ENCODE results near the gene SLC5A5.

DNA sequence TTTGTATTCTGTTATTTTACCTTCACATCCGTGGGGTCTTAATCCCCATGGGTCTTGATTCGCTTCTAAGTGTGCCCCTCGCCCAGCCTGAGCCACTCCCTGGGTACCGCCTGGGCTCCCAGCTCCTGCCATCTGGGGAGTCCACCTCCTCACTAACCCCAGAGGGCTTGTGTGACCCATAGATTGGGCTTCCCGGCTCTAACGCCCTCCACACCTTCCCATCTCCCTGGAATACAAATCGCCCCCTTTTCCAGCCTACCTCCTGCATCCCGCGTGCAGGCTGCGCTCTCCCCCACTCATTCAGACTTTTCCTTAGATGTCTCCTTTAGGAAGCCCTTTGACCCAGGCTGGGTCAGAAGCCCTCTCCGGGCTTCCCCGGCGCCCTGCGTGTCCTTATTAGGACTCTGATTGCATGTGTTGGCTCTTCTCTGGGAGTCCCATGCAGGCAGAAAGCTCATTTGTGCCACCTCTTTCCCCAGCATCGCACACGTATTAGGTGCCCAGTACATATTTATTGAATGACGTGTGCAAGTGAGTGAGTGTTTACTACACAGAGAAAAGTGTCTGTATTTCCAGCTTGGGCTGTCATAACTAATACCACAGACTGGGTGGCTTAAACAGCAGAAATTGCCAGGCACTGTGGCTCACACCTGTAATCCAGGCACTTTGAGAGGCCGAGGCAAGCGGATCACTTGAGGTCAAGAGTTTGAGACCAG lies 61.8 kb downstream of the SLC5A5 start:
- no peak for TF ChIP-seq FOXM1 (IDR thresholded peaks at IDR 0.05; ENCODE audit: borderline replicate concordance)
- no peak for TF ChIP-seq SP1 (IDR thresholded peaks at IDR 0.05)
- TF ChIP-seq L3MBTL2 (conservative IDR thresholded peaks at IDR 0.05), result no peak
- TF ChIP-seq NFRKB (IDR thresholded peaks at IDR 0.05), result no peak
- TF ChIP-seq, protein P1, sequence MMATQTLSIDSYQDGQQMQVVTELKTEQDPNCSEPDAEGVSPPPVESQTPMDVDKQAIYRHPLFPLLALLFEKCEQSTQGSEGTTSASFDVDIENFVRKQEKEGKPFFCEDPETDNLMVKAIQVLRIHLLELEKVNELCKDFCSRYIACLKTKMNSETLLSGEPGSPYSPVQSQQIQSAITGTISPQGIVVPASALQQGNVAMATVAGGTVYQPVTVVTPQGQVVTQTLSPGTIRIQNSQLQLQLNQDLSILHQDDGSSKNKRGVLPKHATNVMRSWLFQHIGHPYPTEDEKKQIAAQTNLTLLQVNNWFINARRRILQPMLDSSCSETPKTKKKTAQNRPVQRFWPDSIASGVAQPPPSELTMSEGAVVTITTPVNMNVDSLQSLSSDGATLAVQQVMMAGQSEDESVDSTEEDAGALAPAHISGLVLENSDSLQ (IDR thresholded peaks at IDR 0.05), result no peak
- no peak for TF ChIP-seq FOXK2 (IDR thresholded peaks at IDR 0.05)
- no peak for TF ChIP-seq SUZ12 (IDR thresholded peaks at IDR 0.05)
- no peak for TF ChIP-seq ARNT (IDR thresholded peaks at IDR 0.05)
- no peak for TF ChIP-seq BHLHE40 (IDR thresholded peaks at IDR 0.05; ENCODE audit: borderline replicate concordance)
- no peak for TF ChIP-seq FOXA1 (IDR thresholded peaks at IDR 0.05)
- no peak for TF ChIP-seq TARDBP (IDR thresholded peaks at IDR 0.05)
- no peak for TF ChIP-seq ZNF384 (IDR thresholded peaks at IDR 0.05)
- TF ChIP-seq LEF1 (IDR thresholded peaks at IDR 0.05; ENCODE audit: borderline replicate concordance), result no peak
- TF ChIP-seq HDGF (IDR thresholded peaks at IDR 0.05; ENCODE audit: borderline replicate concordance), result no peak

All from HEK293T (cell line).